GM21390 (cell line): ENCODE measurements around the gene CEP68.
A peak's percentile ranks its signal among the peaks of the same experiment; 100 is the strongest.
"Not testable (repeated sequence)": the region's sequence is repeated elsewhere in the genome, so short reads cannot be mapped to it uniquely, and the experiment has no call there.

ENCODE experiments used
- ATAC-seq: cut with Tn5 transposase; IDR thresholded peaks from one replicate; pipeline ENCODE4 v1.9.1; 2021; ENCODE audit not compliant: unreplicated experiment

Gene CEP68

GRCh38 chr2:65125457-65125856 lies 69.2 kb downstream of the CEP68 start:
- ATAC-seq, result not testable (repeated sequence)

DNA sequence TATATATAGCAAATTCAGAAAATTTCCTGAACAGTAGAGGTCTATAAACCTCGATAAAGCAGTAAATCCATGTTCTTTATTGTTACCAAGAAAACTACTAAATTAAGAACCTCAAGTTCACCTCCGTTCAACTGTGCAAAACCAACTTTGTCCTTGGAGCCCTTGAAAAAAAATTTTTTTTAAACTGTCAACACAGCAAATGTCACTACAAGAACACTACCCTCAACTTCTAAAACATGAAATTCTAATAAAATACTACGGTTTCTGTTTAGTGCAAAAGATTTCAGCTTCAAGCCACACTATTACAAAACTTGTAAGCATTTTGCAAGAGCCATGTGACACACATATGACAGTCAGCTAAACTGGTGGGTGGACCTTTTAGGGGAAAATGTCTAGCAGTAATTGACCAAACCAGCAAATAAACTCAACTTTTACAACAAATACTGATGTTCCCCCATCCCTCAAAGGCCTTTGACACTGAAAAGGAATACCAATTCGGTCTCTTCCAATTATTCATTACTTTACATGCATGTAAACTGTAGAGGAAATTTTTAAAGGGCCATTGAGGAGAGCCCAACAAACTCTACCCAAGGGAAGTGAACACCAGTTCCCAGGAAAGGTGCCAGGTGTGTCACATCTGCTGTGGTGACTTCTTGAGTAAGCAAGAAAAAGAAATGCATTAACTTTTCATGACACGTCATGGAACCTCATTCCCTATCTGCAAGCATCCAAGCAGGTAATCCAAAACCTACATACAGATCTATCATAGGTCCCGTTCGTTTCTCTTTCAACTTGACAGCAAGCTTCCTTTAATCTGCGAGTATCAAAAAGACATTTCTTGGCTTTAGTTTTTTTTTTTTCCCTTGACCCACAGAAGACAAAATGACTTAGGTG lies 72.3 kb downstream of the CEP68 start:
- ATAC-seq, result no peak

DNA sequence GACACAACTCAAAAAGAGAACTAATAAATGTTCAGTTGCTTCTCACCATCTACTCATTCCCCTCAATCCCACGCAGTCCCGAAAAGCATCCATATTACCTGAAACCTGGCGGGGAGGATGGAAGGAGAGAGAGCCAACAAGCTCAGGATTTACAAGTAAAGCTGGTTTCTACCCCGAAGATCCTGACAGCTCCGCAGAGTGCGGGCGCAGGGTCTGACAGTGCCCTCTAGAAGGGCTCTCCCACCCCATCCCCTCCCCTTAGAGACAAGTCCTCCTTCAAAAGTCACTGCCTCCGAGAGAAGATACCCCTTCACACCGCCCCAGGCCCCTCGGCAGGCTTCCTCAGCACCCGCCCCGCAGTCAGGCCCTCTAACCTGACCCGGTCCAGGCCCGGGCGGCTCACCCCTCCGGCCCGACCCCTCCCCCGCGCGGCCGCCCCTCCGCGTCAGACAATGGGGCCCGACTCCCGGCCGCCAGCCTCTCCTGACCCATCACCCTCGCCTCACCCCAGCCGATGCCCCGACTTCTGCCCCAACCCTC lies 73.1 kb downstream of the CEP68 start:
- no peak for ATAC-seq

GRCh38 chr2:65129826-65130663 lies 73.8 kb downstream of the CEP68 start, which contains the start of gene RAB1A:
Gene RAB1A, minus strand, starts transcription at chr2:65130106. Its CDS starts 191 bp downstream, at chr2:65129915.
- ATAC-seq, result peak; percentile 96

- peak; percentile 27 for ATAC-seq
Measured at GRCh38 chr2:65130664-65131175, 74.5 kb downstream of the CEP68 start.

- not testable (repeated sequence) for ATAC-seq
Measured at GRCh38 chr2:65132930-65133329, 76.7 kb downstream of the CEP68 start.

- no peak for ATAC-seq
Measured at GRCh38 chr2:65133626-65134025, 77.4 kb downstream of the CEP68 start.

DNA sequence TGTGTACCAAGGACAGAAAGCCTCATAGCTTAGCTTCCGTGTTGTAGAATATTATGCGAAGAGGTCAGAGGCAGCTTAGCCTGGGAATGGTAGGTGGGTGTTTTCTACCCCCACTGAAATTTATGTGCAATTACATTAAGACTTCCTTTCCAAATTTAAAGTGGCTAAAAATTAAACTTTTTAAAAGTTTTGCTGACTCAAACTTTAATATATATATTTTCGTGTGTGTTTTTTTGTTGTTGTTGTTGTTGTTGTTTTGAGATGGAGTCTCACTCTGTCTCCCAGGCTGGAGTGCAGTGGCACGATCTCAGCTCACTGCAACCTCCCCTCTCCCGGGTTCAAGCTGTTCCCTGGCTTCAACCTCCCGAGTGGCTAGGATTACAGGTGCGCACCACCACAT lies 77.9 kb downstream of the CEP68 start:
- ATAC-seq, result no peak

DNA sequence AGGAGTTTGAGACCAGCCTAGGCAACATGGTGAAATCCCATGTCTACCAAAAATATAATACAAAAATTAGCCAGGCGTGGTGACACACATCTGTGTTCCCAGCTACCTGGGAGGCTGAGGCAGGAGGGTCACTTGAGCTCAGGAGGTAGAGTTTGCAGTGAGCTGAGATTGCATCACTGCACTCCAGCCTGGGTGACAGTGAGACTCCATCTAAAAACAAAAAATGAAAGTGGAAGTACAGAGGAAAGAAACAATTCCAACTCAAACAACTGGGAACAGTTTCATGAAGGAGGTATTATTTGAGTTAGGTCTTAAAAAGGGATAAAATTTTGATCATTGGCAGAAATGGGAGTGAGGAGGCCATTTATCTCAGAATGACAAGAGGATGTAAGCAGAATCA lies 80.0 kb downstream of the CEP68 start:
- ATAC-seq, result no peak
